Natural killer cell (primary cell): Measurements from ENCODE around the gene CCDC50. TPM values are rescaled to one million over a fixed set of nuclear protein-coding genes. Genes with fewer than 3 reads are reported as not detected.

ENCODE experiments used
- ATAC-seq, 3 donors: fragments of 150-1000 bp in 2 of 3; fragments of 200-7000 bp in 1 of 3; cut with Tn5 transposase; 1 replicate in 1 of 3; 2 replicates in 2 of 3; pipeline ENCODE4 v1.10.0; 2021; ENCODE audit warnings: mild to moderate bottlenecking in 2 of 3, moderate library complexity in 2 of 3
- DNase-seq, 2 donors: peaks; one replicate each; pipeline versions ENCODE4 v3.0.0 to v3.0.0-alpha.2; 2013 to 2021; ENCODE audit warnings: mixed read lengths in 1 of 2
- H3K27ac ChIP-seq: one replicate; pipeline ENCODE4 v1.5.1; 2013; ENCODE audit warnings: mild to moderate bottlenecking, low read length
- H3K27me3 ChIP-seq: one replicate; pipeline ENCODE4 v1.6.1; 2013; ENCODE audit warnings: low read length; ENCODE audit not compliant: control insufficient read depth, insufficient read depth
- H3K36me3 ChIP-seq: one replicate; pipeline ENCODE4 v1.6.1; 2013; ENCODE audit warnings: low read length; ENCODE audit not compliant: control insufficient read depth, insufficient read depth
- H3K4me1 ChIP-seq: one replicate; pipeline ENCODE4 v1.6.1; 2013; ENCODE audit warnings: low read length; ENCODE audit not compliant: control insufficient read depth, insufficient read depth
- H3K4me3 ChIP-seq: one replicate; pipeline ENCODE4 v1.5.1; 2013; ENCODE audit warnings: low read length
- H3K9me3 ChIP-seq: one replicate; pipeline ENCODE4 v1.6.1; 2013; ENCODE audit warnings: low read length; ENCODE audit not compliant: control insufficient read depth, insufficient read depth
- H3K27ac Mint-ChIP-seq, 2 donors: one replicate each; pipeline ENCODE4 v1.8.0; 2022; ENCODE audit warnings: mild to moderate bottlenecking in 2 of 2, mixed read lengths in 2 of 2, moderate library complexity in 1 of 2
- H3K27me3 Mint-ChIP-seq, 2 donors: one replicate each; pipeline ENCODE4 v1.8.0; 2022; ENCODE audit warnings: low read depth in 2 of 2, mixed read lengths in 2 of 2
- H3K36me3 Mint-ChIP-seq: one replicate; pipeline ENCODE4 v1.8.0; 2022; ENCODE audit warnings: mixed read lengths
- H3K4me1 Mint-ChIP-seq, 2 donors: one replicate each; pipeline ENCODE4 v1.8.0; 2022; ENCODE audit warnings: mixed read lengths in 2 of 2
- H3K4me3 Mint-ChIP-seq: one replicate; pipeline ENCODE4 v1.8.0; 2022; ENCODE audit warnings: mild to moderate bottlenecking, moderate library complexity, mixed read lengths
- H3K9me3 Mint-ChIP-seq, 2 donors: one replicate each; pipeline ENCODE4 v1.8.0; 2022; ENCODE audit warnings: mixed read lengths in 2 of 2
- CTCF ChIP-seq: fragments of 200-600 bp; IDR thresholded peaks from one replicate; pipeline ENCODE4 v1.8.0; 2022; ENCODE audit warnings: antibody characterized with exemption
- WGBS: methylation state at CpG from one replicate; pipeline ENCODE4 v1.1.7; 2013; ENCODE audit warnings: missing lambda C conversion rate; ENCODE audit not compliant: insufficient coverage; 5-methylcytosine and 5-hydroxymethylcytosine counted together
- intact Hi-C: fragments of 100-400 bp; cut with micrococcal nuclease; formaldehyde crosslinking; loops from one replicate; pipeline ENCODE4 v1.14.2; 2022
- total RNA-seq, 4 donors: library from RNA; stranded (reverse); fragments of 120-200 nt in 1 of 4; gene quantifications; one replicate each; pipeline versions ENCODE4 v1.2.3 to v1.2.4, GENCODE V29; 2013 to 2022

The CCDC50 gene
- total RNA-seq, 3 donors from 2014 or later (not counting 1 experiment from before 2014, with no cell fraction given), result 19.9 to 27.3 (median 22.6) TPM

GRCh38 chr3:191292243-191293015 is 36.8 kb upstream of the CCDC50 start:
- no peaks in the 10 kb centered on the region for H3K27me3 Mint-ChIP-seq
- intact Hi-C loops, result no loop called here
- H3K9me3 Mint-ChIP-seq, result no peaks in the 10 kb centered on the region
- Histone ChIP-seq H3K36me3 (no peaks in the 10 kb centered on the region), H3K4me1 (no peaks in the 10 kb centered on the region), H3K4me3 (no peak overlapping the region), H3K27me3 (no peaks in the 10 kb centered on the region), H3K9me3 (no peaks in the 10 kb centered on the region), H3K27ac (no peak overlapping the region)
- no peaks in the 10 kb centered on the region for H3K36me3 Mint-ChIP-seq
- ATAC-seq, result no peak
- H3K4me3 Mint-ChIP-seq, result no peak overlapping the region
- peaks cover 0 to 4% of the 10 kb centered on the region in 2 donors for H3K4me1 Mint-ChIP-seq
- WGBS, result 69% methylated on average over 3 of the region's 5 CpGs
- no peak for DNase-seq
- no peak overlapping the region for H3K27ac Mint-ChIP-seq
- TF ChIP-seq CTCF, result no peak

- no peak for TF ChIP-seq CTCF
- no peaks in the 10 kb centered on the region for H3K27me3 Mint-ChIP-seq
- no peak for DNase-seq
- H3K27ac ChIP-seq, result no peak overlapping the region
- intact Hi-C loops, result no loop called here
- no peaks in the 10 kb centered on the region for H3K36me3 ChIP-seq
- no peak overlapping the region for H3K4me3 Mint-ChIP-seq
- H3K27me3 ChIP-seq, result no peaks in the 10 kb centered on the region
- H3K9me3 Mint-ChIP-seq, result no peaks in the 10 kb centered on the region
- ATAC-seq, result no peak
- no peak overlapping the region for H3K27ac Mint-ChIP-seq
- peaks cover 0 to 4% of the 10 kb centered on the region in 2 donors for H3K4me1 Mint-ChIP-seq
- H3K4me3 ChIP-seq, result no peak overlapping the region
- 90% methylated on average over 1 of the region's 1 CpG for WGBS
- no peaks in the 10 kb centered on the region for H3K36me3 Mint-ChIP-seq
- no peaks in the 10 kb centered on the region for H3K9me3 ChIP-seq
- H3K4me1 ChIP-seq, result peaks cover 1% of the 10 kb centered on the region
Observed at GRCh38 chr3:191294291-191294690, 34.9 kb upstream of the CCDC50 start.

- Mint-ChIP-seq H3K27me3 (no peaks in the 10 kb centered on the region), H3K36me3 (no peaks in the 10 kb centered on the region), H3K4me1 (no peaks in the 10 kb centered on the region), H3K9me3 (no peaks in the 10 kb centered on the region), H3K27ac (no peak overlapping the region), H3K4me3 (no peak overlapping the region)
- intact Hi-C loops, result no loop called here
- Histone ChIP-seq H3K4me1 (peaks cover 9% of the 10 kb centered on the region), H3K9me3 (no peaks in the 10 kb centered on the region), H3K36me3 (no peaks in the 10 kb centered on the region), H3K27ac (peak overlapping the region; percentile 12), H3K27me3 (no peaks in the 10 kb centered on the region), H3K4me3 (no peak overlapping the region)
- no peak for DNase-seq
- 30% methylated on average over 2 of the region's 4 CpGs for WGBS
- no peak for TF ChIP-seq CTCF
- ATAC-seq, result no peak
Observed at GRCh38 chr3:191296041-191296541, 33.1 kb upstream of the CCDC50 start.

- H3K27ac Mint-ChIP-seq, result no peak overlapping the region
- H3K27me3 Mint-ChIP-seq, result no peaks in the 10 kb centered on the region
Observed at GRCh38 chr3:191298846-191299245, 30.3 kb upstream of the CCDC50 start.

More at GRCh38 chr3:191298846-191299245, 30.3 kb upstream of the CCDC50 start:
- no peak for TF ChIP-seq CTCF
- no peaks in the 10 kb centered on the region for H3K36me3 ChIP-seq
- no peaks in the 10 kb centered on the region for H3K27me3 ChIP-seq
- Mint-ChIP-seq H3K36me3 (no peaks in the 10 kb centered on the region), H3K9me3 (no peaks in the 10 kb centered on the region), H3K4me3 (no peak overlapping the region), H3K4me1 (no peaks in the 10 kb centered on the region)
- no peak overlapping the region for H3K27ac ChIP-seq
- intact Hi-C loops, result no loop called here
- no peak overlapping the region for H3K4me3 ChIP-seq
- peaks cover 9% of the 10 kb centered on the region for H3K4me1 ChIP-seq
- no peak for DNase-seq
- no peak for ATAC-seq
- no peaks in the 10 kb centered on the region for H3K9me3 ChIP-seq
